HL-60 (cell line): ENCODE measurements around the gene FLNB.

Source experiments
- DNase-seq, 2 experiments: peaks; one replicate each; pipeline ENCODE4 v3.0.0-alpha.2; 2010 to 2020; ENCODE audit warnings: low read depth in 1 of 2, low spot score in 1 of 2
- H3K27ac ChIP-seq: fragments of 250-450 bp; sonication (Bioruptor Pico); replicated peaks from 2 replicates; pipeline ENCODE4 v1.5.1; 2020; ENCODE audit warnings: mild to moderate bottlenecking, moderate library complexity
- H3K27me3 ChIP-seq: fragments of 250-450 bp; sonication (Bioruptor Pico); 2 replicates; pipeline ENCODE4 v1.5.1; 2021; ENCODE audit warnings: mild to moderate bottlenecking, moderate library complexity; ENCODE audit not compliant: insufficient read depth, poor library complexity, severe bottlenecking
- H3K4me3 ChIP-seq: replicated peaks from 2 replicates; pipeline ENCODE4 v1.5.1; 2011; ENCODE audit warnings: mild to moderate bottlenecking, control low read depth, low read length; ENCODE audit not compliant: insufficient read depth
- GABPA ChIP-seq: IDR thresholded peaks from 2 replicates; pipeline ENCODE4 v1.6.1; 2012; ENCODE audit warnings: low read depth
- POLR2AphosphoS5 ChIP-seq: IDR thresholded peaks from 2 replicates; pipeline ENCODE4 v1.6.1; 2012; ENCODE audit warnings: low read depth
- SPI1 ChIP-seq: IDR thresholded peaks from 2 replicates; pipeline ENCODE4 v1.6.1; 2012; ENCODE audit warnings: low read depth, mild to moderate bottlenecking, borderline replicate concordance
- TF ChIP-seq, protein P1 (sequence below): IDR thresholded peaks from one replicate; pipeline ENCODE4 v1.5.1; 2011; ENCODE audit warnings: low read length, control low read depth, inconsistent platforms; ENCODE audit not compliant: insufficient read depth
- TF ChIP-seq, protein P2 (sequence below): IDR thresholded peaks from 2 replicates; pipeline ENCODE4 v1.6.1; 2012; ENCODE audit warnings: low read depth; ENCODE audit not compliant: insufficient replicate concordance

FLNB gene

DNA sequence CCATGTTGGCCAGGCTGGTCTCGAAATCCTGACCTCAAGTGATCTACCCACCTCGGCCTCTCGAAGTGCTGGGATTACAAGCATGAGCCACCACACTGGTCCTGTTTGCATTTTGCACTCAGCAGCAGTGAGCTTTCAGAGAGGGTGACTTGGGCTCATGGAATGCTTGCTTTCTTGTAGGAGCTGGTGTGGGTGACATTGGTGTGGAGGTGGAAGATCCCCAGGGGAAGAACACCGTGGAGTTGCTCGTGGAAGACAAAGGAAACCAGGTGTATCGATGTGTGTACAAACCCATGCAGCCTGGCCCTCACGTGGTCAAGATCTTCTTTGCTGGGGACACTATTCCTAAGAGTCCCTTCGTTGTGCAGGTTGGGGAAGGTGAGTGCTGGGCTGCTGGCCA is 90.3 kb downstream of the FLNB start:
- H3K27ac ChIP-seq = no peak overlapping the region
- no peak overlapping the region for H3K4me3 ChIP-seq
- DNase-seq = no peak
- no peaks in the 10 kb centered on the region for H3K27me3 ChIP-seq
- TF ChIP-seq, protein P1, sequence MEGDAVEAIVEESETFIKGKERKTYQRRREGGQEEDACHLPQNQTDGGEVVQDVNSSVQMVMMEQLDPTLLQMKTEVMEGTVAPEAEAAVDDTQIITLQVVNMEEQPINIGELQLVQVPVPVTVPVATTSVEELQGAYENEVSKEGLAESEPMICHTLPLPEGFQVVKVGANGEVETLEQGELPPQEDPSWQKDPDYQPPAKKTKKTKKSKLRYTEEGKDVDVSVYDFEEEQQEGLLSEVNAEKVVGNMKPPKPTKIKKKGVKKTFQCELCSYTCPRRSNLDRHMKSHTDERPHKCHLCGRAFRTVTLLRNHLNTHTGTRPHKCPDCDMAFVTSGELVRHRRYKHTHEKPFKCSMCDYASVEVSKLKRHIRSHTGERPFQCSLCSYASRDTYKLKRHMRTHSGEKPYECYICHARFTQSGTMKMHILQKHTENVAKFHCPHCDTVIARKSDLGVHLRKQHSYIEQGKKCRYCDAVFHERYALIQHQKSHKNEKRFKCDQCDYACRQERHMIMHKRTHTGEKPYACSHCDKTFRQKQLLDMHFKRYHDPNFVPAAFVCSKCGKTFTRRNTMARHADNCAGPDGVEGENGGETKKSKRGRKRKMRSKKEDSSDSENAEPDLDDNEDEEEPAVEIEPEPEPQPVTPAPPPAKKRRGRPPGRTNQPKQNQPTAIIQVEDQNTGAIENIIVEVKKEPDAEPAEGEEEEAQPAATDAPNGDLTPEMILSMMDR = no peak
- TF ChIP-seq GABPA = no peak
- no peak for TF ChIP-seq SPI1
- TF ChIP-seq, protein P2, sequence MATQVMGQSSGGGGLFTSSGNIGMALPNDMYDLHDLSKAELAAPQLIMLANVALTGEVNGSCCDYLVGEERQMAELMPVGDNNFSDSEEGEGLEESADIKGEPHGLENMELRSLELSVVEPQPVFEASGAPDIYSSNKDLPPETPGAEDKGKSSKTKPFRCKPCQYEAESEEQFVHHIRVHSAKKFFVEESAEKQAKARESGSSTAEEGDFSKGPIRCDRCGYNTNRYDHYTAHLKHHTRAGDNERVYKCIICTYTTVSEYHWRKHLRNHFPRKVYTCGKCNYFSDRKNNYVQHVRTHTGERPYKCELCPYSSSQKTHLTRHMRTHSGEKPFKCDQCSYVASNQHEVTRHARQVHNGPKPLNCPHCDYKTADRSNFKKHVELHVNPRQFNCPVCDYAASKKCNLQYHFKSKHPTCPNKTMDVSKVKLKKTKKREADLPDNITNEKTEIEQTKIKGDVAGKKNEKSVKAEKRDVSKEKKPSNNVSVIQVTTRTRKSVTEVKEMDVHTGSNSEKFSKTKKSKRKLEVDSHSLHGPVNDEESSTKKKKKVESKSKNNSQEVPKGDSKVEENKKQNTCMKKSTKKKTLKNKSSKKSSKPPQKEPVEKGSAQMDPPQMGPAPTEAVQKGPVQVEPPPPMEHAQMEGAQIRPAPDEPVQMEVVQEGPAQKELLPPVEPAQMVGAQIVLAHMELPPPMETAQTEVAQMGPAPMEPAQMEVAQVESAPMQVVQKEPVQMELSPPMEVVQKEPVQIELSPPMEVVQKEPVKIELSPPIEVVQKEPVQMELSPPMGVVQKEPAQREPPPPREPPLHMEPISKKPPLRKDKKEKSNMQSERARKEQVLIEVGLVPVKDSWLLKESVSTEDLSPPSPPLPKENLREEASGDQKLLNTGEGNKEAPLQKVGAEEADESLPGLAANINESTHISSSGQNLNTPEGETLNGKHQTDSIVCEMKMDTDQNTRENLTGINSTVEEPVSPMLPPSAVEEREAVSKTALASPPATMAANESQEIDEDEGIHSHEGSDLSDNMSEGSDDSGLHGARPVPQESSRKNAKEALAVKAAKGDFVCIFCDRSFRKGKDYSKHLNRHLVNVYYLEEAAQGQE = no peak
- no peak for TF ChIP-seq POLR2AphosphoS5

- TF ChIP-seq, protein P1 = no peak
- TF ChIP-seq, protein P2 = no peak
- TF ChIP-seq GABPA = no peak
- no peak for TF ChIP-seq POLR2AphosphoS5
- TF ChIP-seq SPI1 = no peak
- Histone ChIP-seq H3K4me3 (no peak overlapping the region), H3K27ac (no peak overlapping the region), H3K27me3 (no peaks in the 10 kb centered on the region)
- no peak for DNase-seq
Measured at GRCh38 chr3:58099865-58100264, 91.6 kb downstream of the FLNB start.

DNA sequence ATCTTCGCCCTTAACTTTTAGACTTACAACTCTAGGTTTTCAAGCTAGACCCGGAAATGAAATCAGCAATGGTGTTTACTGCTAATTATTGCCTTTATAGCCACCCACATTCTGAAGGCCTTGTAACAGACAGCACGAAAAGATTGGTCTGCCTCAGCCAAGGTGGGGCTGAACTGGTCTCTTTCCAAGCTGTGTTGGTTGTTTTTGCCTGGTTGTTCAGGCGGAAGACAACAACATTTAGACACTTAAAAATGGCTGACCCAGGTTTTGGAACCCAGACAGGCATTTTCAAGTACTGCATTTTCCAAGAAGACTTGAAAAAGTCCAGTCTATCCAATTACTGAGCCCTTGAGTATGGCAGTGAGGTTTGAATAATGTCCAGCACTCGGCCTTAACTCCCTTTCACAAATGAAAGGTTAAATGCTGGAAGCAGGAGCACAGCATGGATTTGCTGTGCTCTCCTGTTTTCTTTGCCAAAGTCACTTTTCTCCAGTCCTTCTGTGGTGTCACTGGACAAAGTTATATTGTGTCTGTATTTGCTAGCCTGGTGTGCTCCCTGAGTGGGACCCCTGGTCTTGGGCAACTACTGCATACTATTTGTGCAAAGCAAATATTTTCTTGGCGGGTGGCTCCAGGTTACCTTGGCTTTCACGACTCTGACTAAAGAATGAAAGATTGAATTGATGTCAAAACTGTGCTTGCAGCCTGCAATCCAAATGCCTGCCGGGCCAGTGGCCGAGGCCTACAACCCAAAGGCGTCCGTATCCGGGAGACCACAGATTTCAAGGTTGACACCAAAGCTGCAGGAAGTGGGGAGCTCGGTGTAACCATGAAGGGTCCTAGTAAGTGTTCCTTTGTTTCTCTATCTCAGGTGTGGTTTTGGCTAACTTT is 93.5 kb downstream of the FLNB start:
- no peaks in the 10 kb centered on the region for H3K27me3 ChIP-seq
- DNase-seq = no peak
- TF ChIP-seq, protein P1 = no peak
- TF ChIP-seq, protein P2 = no peak
- TF ChIP-seq GABPA = no peak
- no peak for TF ChIP-seq POLR2AphosphoS5
- TF ChIP-seq SPI1 = no peak
- H3K27ac ChIP-seq = no peak overlapping the region
- H3K4me3 ChIP-seq = no peak overlapping the region
